Measurements from ENCODE around the gene NOB1.
"Not testable (repeated sequence)": the region's sequence is repeated elsewhere in the genome, so short reads cannot be mapped to it uniquely, and the experiment has no call there.

Gene NOB1

GRCh38 chr16:69744363-69745231 is 10.1 kb downstream of the NOB1 start:
- no peak for ATAC-seq
- TF ChIP-seq, protein P1, sequence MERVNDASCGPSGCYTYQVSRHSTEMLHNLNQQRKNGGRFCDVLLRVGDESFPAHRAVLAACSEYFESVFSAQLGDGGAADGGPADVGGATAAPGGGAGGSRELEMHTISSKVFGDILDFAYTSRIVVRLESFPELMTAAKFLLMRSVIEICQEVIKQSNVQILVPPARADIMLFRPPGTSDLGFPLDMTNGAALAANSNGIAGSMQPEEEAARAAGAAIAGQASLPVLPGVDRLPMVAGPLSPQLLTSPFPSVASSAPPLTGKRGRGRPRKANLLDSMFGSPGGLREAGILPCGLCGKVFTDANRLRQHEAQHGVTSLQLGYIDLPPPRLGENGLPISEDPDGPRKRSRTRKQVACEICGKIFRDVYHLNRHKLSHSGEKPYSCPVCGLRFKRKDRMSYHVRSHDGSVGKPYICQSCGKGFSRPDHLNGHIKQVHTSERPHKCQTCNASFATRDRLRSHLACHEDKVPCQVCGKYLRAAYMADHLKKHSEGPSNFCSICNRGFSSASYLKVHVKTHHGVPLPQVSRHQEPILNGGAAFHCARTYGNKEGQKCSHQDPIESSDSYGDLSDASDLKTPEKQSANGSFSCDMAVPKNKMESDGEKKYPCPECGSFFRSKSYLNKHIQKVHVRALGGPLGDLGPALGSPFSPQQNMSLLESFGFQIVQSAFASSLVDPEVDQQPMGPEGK (CRISPR knock-in tag; IDR thresholded peaks at IDR 0.05; ENCODE audit: borderline replicate concordance), result no peak
- TF ChIP-seq, protein P2, sequence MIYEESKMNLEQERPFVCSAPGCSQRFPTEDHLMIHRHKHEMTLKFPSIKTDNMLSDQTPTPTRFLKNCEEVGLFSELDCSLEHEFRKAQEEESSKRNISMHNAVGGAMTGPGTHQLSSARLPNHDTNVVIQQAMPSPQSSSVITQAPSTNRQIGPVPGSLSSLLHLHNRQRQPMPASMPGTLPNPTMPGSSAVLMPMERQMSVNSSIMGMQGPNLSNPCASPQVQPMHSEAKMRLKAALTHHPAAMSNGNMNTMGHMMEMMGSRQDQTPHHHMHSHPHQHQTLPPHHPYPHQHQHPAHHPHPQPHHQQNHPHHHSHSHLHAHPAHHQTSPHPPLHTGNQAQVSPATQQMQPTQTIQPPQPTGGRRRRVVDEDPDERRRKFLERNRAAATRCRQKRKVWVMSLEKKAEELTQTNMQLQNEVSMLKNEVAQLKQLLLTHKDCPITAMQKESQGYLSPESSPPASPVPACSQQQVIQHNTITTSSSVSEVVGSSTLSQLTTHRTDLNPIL (CRISPR knock-in tag; IDR thresholded peaks at IDR 0.05; ENCODE audit: low read depth), result no peak
- TF ChIP-seq CSDC2 (CRISPR knock-in tag; IDR thresholded peaks at IDR 0.05) (no peak), RARB (CRISPR knock-in tag; IDR thresholded peaks at IDR 0.05) (no peak), BACH2 (CRISPR knock-in tag; IDR thresholded peaks at IDR 0.05; ENCODE audit: borderline replicate concordance) (no peak), ZNF565 (CRISPR knock-in tag; conservative IDR thresholded peaks at IDR 0.05; ENCODE audit: low read depth) (no peak), ZNF8 (CRISPR knock-in tag; IDR thresholded peaks at IDR 0.05) (no peak), ARNTL (CRISPR knock-in tag; IDR thresholded peaks at IDR 0.05; ENCODE audit: borderline replicate concordance, low read depth) (no peak), ZFP3 (CRISPR knock-in tag; IDR thresholded peaks at IDR 0.05) (no peak), ZFP30 (CRISPR knock-in tag; IDR thresholded peaks at IDR 0.05) (no peak), SNAI2 (CRISPR knock-in tag; IDR thresholded peaks at IDR 0.05) (no peak)
- TF ChIP-seq, protein P3, sequence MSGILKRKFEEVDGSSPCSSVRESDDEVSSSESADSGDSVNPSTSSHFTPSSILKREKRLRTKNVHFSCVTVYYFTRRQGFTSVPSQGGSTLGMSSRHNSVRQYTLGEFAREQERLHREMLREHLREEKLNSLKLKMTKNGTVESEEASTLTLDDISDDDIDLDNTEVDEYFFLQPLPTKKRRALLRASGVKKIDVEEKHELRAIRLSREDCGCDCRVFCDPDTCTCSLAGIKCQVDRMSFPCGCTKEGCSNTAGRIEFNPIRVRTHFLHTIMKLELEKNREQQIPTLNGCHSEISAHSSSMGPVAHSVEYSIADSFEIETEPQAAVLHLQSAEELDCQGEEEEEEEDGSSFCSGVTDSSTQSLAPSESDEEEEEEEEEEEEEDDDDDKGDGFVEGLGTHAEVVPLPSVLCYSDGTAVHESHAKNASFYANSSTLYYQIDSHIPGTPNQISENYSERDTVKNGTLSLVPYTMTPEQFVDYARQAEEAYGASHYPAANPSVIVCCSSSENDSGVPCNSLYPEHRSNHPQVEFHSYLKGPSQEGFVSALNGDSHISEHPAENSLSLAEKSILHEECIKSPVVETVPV (CRISPR knock-in tag; IDR thresholded peaks at IDR 0.05), result no peak

DNA sequence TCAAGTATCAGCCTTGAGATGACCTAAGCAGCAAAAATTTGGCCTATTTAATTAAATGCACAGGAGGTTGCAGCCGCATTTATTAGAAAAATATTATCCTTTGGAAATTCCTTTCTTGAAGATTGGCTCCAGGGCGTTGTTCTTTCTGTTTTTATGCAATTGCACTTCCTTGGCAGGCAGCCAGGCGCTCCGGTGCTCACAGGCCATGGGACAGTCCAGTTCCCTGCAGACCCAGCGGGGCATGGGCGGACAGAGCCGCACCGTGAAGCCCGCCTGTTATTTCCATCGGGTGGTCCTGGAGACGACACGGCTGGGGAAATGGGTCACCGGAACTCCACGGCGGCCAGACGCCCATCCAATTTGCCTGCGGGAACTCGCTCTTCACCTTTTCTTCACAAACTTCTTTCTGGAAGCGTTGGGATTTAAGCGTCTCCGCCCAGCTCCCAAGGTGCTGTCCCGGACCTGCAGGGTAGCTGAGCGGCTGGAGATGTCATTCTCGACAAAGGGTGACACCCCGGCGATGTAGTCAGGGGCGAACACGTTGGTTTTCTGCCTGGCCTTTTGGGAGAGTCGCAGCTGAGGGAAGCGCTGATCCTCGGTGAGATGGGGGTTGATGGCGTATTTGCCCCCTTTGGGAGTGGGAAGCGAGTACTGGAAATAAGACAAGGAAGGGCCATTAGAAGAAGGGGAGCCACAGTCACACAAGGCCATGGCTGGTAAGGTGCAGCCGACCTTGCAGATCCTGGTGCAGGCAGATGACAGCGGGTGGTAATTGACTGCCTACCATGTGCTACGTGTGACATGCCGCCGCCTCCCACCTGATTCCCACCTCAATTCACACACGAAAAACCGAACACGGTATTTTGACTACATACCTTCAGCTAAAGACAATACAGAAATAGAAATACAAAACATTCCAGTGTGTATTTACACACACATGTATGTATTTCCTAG is 12.5 kb downstream of the NOB1 start:
- TF ChIP-seq ZNF70 (CRISPR knock-in tag; IDR thresholded peaks at IDR 0.05) (no peak), TCF4 (CRISPR knock-in tag; IDR thresholded peaks at IDR 0.05; ENCODE audit: borderline replicate concordance) (no peak), ZFP3 (CRISPR knock-in tag; IDR thresholded peaks at IDR 0.05) (no peak), SNAI2 (CRISPR knock-in tag; IDR thresholded peaks at IDR 0.05) (no peak)
- TF ChIP-seq, protein P1 (CRISPR knock-in tag; IDR thresholded peaks at IDR 0.05; ENCODE audit: borderline replicate concordance), result no peak
- peak; percentile 30 for ATAC-seq

DNA sequence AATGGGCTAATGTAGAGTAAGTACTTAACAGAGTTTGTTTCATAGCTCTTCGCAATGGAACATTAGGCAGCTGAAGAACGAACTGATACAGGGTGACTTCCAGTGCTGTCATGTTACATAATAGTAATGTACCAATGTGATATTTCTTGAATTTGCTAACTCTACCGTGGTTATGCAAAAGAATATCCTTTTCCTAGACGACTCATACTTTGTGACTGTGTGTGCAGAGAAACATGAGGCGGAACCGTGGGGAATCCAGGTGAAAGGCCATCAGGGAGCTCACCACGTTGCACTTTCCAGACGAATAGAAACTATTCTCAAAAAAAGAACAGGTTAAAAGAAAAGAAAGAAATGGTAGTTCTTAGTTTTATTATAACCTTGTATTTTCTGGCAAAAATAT is 13.2 kb downstream of the NOB1 start:
- ATAC-seq, result peak; percentile 17; the same call in 1 of the 3 replicates
- TF ChIP-seq ZFP30 (CRISPR knock-in tag; IDR thresholded peaks at IDR 0.05), result no peak

DNA sequence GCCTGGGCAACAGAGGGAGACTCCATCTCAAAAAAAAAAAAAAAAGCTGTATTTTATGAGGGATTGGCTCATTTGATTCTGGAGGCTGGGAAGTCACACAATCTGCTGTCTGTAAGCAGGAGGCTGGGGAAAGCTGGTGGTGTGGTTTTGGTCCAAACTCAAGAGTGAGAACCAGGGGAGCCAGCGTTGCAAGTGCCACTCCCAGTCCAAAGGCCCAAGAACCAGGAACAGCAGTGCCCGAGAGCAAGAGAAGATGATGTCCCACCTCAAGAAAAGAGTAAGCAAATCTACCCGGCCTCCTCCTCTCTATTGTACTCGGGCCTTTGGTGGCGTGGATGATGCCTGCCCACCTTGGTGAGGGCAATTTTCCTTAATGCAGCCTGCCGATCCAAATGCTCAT is 22.6 kb downstream of the NOB1 start:
- no peak for ATAC-seq
- no peak for TF ChIP-seq ESRRG (CRISPR knock-in tag; IDR thresholded peaks at IDR 0.05)

DNA sequence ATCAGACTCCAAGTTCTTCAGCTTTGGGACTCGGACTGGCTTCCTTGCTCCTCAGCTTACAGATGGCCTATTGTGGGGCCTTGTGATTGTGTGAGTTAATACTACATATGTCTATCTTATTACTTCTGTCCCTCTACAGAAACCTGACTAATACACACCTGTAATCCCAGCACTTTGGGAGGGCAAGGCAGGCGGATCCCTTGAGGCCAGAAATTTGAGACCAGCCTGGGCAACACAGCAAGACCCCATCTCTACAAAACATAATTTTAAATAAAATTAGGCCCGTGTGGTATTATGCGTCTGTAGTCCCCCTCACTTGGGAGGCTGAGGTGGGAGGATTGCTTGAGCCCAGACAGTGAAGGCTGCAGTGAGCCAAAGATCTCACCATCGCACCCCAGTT is 23.4 kb downstream of the NOB1 start:
- ATAC-seq, result not testable (repeated sequence)

DNA sequence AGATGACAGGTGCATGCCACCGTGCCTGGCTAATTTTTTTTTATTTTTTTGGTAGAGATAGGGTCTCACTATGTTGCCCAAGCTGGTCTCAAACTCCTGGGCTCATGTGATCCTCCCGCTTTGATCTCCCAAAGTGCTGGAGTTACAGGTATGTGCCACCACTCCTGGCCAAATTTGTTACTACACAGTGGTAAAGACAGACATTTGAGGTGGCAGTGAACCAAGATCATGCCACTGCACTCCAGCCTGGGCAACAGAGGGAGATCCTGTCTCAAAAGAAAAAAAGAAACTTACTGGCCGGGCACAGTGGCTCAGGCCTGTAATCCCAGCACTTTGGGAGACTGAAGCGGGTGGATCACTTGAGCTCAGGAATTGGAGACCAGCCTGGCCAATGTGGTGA is 25.7 kb downstream of the NOB1 start:
- not testable (repeated sequence) for ATAC-seq

All from SK-N-SH treated with all-trans-retinoic acid at 6 μM for 48 hours (cell line).